Adrenal gland (tissue), 5 donors: ENCODE results near the gene FOCAD.

ENCODE experiments used
- CTCF ChIP-seq, 6 experiments: fragments of 450-650 bp in 4 of 6; fragments of 200-600 bp in 2 of 6; sonication (generic) in 1 of 6; IDR thresholded peaks; 1 replicate in 5 of 6; 2 replicates in 1 of 6; pipeline versions ENCODE4 v1.5.1 to v1.8.0; 2016 to 2021; ENCODE audit warnings: antibody characterized with exemption in 6 of 6, mild to moderate bottlenecking in 2 of 6, moderate library complexity in 1 of 6
- POLR2A ChIP-seq, 2 donors: fragments of 450-650 bp; IDR thresholded peaks; one replicate each; pipeline ENCODE4 v1.6.1; 2017; ENCODE audit warnings: antibody characterized with exemption in 2 of 2, mild to moderate bottlenecking in 2 of 2, moderate library complexity in 1 of 2
- donor health status: DM: no; HTN: no; CAD: no.

GRCh38 chr9:20980832-20981455 lies 296.9 kb downstream of the FOCAD start:
- TF ChIP-seq POLR2A (IDR thresholded peaks at IDR 0.05) (peak in 1 of 2 donors; percentile 14), CTCF (IDR thresholded peaks at IDR 0.05) (no peak)
